Stimulated activated CD8-positive, alpha-beta memory T cell treated with anti-CD3 and anti-CD28 coated beads, Interleukin-15, amount 100 ng/mL, for 24 hours (primary cell): Measurements from ENCODE around the gene PEX14.

Source experiments
- DNase-seq: peaks from one replicate; pipeline ENCODE4 v3.0.0-alpha.2; 2020; ENCODE audit warnings: low read depth

The PEX14 gene

GRCh38 chr1:10635085-10635896 is 160.5 kb downstream of the PEX14 start:
- no peak for DNase-seq

DNA sequence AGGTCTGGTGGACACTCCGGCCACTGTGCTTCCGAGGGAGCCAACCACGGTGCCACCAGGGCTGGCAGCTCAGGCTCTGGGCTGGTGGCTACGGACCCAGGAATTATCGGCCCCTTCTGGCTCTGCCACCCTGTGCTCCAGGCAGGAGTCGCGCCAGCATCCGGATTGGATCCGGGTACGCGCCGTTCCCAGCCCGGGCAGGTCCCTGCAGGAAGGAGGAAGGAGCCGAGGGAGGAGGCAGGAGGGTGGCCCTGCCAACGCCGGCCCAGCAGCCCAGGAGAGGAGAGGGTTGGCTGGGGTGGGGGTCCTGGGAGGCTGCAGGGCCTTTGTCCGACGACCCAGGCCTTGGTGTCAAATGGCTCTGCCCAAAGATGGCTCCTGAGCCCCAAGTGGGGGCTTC is 161.2 kb downstream of the PEX14 start:
- DNase-seq, result no peak

GRCh38 chr1:10637400-10637799 is 162.7 kb downstream of the PEX14 start:
- DNase-seq, result no peak

DNA sequence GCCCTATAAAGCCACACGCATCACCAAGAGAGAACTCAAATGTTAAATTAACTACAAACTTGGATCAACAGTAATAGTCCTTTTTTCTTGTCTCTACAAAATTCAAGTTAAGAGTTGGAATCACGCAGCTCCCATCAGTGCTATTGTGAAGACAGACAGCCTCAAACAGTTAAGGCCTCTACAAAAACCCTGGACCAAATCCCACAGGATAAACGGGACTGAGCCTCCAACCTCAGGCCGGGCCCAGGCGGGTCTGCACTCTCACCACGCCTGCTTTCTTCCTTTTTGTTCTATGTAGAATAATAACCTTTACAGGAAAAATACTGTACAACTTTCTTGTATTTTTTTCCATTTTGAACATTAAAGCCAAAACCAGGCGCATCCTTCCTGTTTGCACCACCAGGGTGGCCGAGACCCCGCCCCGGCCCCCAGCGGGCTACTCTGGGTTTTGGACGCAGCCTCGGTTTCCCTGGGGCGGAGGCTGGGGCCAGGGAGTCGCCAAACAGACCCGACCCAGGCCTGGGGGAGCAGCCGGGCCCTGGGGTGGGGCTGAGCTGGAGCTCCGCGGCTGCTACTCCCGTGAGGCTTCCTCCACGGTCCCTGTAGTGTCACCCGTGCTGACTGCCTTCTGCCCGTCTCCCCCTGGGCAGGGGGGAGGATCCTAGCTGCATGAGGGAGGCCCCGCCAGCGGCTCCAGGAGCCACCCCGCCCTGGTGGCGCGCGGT is 163.2 kb downstream of the PEX14 start:
- DNase-seq, result no peak

DNA sequence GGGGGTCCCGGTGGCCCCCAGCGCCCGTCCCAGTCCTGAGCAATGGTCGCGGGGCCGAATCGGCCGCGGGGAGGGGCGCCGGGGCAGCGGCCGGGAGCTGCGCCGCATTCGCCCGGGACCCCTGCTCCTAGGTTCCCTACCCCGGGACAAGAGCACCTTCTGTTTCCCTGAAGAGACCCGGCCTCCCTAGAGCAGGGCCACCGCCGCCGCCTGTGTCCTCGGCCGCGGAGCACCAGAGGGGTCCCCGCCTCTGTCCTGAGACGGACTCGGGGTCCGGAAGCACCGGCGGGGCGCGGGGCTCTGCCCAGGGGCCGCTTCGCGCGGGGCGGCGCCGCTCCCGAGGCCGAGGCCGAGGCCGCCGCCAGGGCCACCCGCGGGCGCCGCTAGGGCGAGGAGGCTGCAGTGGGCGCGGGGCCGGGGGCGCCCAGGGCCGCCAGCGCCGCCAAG is 163.8 kb downstream of the PEX14 start:
- DNase-seq, result no peak

DNA sequence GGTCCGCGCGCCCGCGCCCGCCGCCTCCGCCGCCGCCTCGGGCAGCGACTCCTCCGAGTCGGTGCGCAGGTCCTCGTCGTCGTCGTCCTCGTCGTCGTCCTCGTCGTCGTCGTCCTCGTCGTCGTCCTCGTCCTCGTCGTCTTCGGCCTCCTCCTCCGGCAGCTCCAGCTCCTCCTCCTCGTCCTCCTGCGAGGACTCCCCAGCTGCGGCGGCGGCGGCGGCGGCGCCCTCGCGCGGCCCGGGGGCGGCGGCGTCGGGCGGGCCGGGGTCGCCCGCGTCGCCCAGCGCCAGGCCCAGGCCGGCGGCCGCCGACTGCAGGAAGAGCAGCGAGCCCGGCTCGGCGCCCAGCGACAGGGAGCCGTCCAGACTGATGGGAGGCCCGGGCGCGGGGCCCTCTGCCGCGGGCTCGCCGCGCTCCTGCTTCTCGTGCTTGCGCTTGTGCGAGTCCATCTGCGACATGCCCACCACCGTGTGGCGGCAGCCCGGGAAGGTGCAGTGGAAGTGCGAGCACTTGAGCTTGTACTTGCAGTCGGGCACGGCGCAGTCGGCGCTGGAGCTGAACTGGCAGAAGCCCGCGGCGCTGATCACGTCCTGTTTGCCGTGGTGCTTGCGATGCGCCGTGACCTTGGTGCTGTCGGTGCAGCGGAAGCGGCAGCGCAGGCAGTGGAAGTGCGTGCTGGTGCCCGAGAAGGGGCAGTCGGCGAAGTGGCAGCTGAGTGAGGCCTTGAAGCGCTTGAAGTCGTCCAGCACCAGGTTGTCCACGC is 164.4 kb downstream of the PEX14 start:
- DNase-seq, result no peak

- no peak for DNase-seq
Observed at GRCh38 chr1:10639775-10640578, 165.2 kb downstream of the PEX14 start.

DNA sequence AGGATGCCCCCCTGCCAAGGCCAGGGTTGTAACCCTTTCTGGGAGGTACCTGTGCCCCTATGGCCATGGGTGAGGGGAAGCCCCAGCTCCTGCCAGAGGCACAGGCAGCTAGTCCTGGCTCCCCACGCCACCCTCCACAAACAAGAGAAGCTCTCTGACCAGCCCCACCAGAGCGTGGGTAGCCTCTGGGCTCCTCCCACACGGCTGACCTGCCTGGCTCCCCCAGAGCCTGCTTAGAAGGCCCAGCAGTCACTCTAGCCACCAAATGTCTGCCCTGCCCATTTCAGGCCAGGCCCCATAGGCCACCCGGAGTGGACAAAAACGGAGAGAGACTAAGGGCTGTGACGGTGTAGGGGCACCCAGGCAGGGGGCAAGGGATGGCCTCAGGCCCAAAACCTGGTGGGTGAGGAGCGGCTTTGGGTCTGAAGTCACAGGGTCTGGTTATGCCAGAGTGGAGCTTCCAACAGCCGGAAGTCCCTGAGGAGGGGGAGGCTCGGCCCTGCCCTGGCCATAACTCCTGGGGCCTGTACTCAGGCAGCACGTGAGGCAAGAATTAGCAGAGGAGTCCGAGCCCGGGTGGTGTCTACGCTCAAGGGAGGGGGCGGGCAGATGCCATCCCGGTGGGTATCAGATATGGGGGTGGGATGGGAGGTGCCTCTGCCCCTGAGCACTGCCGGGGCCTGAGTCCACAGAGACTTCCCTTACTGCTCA is 166.2 kb downstream of the PEX14 start:
- no peak for DNase-seq

DNA sequence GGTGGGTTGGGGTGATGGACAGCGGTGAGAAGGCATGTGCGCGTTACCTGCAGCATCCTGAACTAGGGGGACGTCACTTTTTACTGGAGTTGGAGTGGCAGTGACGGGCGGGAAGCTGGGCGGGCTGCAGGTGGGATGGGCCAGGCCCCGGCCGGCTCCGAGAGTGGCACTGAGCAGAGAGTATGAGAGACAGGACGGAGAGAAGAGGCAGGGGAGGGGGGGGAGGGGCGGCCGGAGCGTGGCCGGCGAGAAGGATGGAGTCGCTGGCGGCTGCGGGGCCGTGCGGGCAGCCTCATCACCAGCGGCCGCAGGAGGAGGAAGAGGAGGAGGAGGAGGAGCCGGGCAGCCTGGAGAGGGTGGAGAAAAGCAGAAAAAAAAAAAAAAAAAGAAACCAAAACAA is 167.2 kb downstream of the PEX14 start:
- no peak for DNase-seq

DNA sequence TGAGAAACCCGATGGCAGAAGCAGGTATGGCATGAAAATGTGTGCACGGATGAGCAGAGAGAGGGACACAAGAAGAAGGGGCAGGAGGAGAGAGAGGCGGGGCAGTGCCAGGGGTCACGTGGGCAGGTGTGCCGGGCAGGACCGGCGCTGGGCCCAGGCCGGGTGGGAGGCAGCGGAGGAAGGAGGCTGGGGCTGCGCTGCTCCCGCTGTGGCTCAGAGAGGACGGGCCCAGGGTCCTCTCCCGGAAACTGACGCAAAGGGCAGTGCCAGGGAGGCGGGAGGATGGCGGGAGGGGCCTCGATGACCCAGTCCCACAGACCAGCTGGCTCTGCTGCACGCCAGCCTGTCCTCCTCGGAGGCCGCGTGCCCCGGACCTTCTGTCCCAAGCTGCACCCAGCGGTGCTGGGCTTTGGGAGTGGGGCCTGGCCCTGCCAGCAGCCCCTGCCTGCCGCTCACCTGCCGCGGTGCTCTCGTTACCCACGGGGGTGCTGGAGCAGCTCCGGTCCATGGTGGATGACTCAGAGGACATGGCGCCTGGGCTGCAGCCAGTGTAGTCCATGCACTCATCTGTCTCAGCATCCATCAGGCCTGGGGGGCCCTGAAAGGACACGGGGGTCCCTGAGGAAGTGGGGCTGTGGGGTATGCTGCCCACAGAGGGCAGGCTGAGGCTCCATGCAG is 167.8 kb downstream of the PEX14 start:
- no peak for DNase-seq

- DNase-seq, result no peak
Observed at GRCh38 chr1:10643607-10644306, 169.0 kb downstream of the PEX14 start.

DNA sequence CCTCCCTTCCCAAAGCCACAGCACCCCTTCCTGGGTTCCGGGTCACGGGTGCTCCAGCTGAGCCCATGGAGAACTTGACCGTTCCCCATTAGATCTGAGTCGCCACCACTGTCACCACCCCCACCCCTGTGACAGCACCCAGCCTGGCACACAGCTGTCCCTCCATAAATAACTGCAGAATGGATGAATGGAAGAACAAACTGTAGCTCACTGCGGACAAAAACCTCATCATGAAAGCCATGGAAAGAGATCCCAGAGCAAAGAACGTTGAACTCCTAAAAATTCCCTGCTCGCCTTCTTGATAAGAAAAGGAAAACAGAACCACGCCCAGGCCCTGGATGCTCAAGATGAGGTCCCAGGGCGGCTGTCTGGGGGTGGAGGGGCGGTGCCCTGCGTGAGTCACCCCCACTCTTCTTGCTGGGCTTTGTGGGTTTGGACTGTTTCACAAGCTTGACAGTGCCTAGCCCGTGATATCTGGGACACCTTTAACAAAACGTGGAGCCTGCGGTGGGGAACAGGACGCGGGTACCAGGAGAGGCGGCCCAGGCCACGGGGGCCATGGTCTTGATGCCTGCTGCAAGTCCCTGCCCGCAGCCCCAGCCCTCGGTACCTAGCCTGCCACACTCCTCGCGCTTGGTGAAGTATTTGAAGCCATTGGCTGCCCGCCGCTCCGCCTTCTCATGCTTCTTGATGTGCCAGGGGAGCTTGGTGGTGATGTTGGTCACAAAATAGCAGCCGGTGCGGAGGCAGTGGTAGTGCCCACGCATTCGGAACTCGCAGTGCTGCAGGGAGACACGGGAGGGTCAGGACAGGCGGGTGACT is 169.8 kb downstream of the PEX14 start:
- DNase-seq, result no peak

GRCh38 chr1:10646347-10646861 is 171.7 kb downstream of the PEX14 start:
- DNase-seq, result no peak

DNA sequence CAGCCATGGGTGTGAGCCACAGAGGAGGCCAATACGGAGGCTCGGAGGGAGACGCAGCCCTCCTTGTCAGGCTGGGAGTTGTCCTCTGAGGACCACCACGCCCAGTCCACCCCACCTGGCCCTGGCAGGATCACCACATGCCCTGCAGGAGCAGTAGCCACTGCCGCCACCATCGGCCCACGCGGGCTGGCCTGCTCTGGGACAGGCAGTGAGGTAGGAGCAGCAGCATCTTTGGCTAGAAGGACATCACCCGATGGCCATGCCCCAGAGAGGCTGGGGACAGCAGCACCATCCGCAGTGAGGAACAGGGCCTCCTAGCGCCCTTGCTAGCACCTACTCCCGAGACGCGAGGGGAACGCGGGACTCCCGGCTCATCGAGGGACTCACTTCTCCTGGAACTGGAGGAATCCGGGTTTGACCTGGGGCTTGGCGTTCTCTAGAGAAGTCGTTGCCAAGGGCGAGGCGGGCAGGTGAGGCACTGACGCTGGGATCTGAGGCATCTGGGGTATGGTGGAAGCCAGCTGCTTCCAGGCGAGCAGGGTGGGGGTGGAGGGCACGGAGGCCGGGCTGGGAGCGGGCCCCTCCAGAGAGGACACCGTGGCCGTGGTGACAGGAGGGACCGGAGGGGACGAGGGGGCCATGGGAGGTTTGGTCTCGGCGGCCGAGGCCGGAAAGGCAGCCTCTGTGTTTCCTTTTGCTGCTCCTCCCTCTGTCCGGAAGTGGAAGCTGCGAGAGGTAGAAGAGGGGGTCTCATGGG is 172.8 kb downstream of the PEX14 start:
- DNase-seq, result no peak

- no peak for DNase-seq
Observed at GRCh38 chr1:10648689-10649516, 174.2 kb downstream of the PEX14 start.

DNA sequence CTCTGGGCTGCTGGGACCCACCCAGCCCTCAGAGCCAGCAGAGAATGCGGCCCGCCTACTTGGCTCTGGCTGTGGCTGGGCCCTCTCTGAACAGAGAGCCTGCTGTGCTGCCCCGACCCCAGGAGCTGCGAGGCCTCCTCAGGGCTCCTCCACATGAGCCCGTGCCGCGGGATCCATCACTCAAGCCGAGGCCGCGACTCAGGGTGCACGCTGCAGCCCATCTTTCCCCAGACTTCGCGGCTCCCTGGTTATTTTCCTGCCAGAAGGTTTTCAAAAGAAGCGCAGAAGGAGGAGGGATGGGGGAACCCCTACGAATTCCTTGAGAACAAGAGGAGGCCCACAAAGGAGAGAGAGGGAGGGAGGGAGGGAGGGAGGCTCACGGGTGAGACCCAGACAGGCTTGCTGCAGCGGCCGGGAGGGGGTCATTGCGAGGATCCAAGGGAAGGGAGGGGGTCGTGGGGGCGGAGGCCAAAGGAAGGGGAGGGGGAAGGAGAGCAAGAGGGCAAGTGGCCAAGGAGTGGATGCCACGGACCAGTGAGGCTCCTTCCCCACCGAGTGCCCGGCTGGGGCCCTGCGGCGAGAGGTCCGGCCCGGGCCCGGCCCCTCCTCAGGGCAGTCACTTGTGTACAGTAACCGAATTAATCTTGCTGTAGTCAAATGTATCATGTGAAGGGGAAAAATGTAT is 174.9 kb downstream of the PEX14 start:
- DNase-seq, result no peak
